HG03139 (cell line): ENCODE data around the gene UPK1B.

ENCODE experiments used
- ATAC-seq: cut with Tn5 transposase; IDR thresholded peaks from one replicate; pipeline ENCODE4 v1.9.1; 2021; ENCODE audit not compliant: unreplicated experiment

UPK1B gene

DNA sequence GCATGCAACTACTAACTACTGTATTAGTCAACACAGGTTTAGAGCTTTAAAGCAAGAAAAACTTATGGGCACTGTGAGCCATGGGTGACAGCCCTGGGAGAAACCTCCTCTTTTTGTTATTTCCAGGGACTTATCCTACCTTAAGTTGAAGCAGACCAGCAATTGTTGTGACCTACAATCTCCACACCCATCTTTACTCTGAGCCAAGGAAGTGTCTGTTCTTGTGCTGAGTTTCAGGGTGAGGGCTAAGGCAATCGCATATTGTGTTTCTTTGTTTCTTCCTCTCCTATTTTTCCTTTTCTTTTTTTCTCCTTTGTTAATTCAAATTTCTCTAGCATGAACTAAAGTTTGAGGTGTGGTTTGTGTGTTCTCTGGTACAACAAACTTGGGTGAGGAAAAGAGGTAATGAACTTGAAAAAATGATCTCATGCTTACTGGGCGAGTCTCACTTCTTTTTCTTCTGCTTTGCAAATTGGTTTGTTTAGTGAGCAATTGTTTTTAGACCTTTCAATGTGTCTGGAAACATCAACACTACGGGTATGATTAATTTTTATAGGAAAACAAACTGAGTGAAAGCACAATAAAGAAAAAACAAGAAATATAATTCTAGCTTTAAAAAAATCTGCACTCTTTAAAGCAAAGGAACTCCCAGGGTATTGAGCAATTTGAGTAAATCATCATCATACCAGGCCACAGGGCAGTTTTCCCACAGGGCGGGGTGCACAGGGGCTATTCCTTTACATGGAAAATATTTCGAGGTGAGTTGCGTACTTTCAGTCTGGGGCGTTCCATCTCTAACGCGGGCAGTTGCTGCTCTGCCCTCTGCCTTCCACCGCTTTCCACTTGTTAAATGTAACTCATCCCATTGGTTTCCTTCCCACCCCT, 2.7 kb downstream of the UPK1B start:
- ATAC-seq, result no peak

DNA sequence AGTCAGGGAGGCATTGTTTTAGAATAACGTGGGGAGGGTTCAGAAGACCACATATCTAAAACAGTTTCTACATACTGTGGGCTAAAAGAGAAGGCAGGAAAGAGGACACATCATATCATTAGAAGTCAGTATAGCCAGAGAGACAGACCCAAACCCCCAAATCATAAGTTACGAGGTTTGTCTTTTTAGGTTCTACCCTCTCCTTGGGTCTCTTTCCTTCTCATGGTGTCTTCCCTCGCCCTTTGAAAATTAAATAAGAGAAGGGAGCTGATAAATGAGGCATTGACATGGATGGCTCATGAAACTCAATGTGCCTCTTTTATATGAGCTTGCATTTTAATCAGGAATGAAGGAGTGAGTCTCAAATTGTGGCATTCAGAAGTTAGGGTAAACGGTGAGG, 3.4 kb downstream of the UPK1B start:
- no peak for ATAC-seq

DNA sequence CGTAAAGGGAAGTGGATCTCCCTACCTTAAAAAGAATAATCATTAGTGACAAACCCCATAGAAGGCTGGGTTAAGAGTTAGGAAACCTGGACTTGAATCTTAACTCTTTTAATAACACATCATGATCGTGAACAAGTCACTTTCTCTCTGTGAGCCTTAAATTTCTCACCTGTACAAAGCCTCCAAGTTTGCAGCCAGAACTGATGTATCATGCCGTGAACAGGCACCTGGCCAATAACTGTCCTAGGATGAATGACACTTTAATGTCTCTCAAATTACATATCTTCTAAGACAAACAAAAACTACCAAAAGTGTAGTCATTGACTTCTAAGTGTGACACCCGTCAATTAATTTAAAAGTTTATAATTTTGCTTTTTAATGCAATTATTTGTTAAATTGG, 3.9 kb downstream of the UPK1B start:
- no peak for ATAC-seq

- ATAC-seq, result no peak
Measured at GRCh38 chr3:119181765-119182164, 8.4 kb downstream of the UPK1B start.

DNA sequence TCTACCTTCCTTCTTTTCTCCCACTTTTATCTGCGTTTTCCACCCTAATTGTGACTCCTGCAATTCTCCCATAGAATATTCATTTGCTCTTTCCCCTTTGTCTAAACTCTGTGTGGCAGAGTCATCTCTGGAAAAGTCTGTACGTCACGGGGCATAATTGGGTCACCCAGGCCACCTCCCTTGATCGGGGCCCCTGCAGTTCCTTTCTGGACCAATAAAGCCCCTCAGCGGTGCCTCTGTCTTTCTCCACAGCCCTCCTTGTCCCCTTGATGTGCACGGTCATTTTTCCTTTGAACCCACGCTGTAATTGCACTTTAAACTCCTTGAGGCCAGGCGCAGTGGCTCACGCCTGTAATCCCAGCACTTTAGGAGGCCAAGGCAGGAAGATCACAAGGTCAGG, 10.7 kb downstream of the UPK1B start:
- ATAC-seq, result no peak

GRCh38 chr3:119184796-119185570, 11.6 kb downstream of the UPK1B start:
- ATAC-seq, result no peak

GRCh38 chr3:119187266-119187665, 13.9 kb downstream of the UPK1B start:
- no peak for ATAC-seq

- no peak for ATAC-seq
Measured at GRCh38 chr3:119191800-119192199, 18.4 kb downstream of the UPK1B start.

DNA sequence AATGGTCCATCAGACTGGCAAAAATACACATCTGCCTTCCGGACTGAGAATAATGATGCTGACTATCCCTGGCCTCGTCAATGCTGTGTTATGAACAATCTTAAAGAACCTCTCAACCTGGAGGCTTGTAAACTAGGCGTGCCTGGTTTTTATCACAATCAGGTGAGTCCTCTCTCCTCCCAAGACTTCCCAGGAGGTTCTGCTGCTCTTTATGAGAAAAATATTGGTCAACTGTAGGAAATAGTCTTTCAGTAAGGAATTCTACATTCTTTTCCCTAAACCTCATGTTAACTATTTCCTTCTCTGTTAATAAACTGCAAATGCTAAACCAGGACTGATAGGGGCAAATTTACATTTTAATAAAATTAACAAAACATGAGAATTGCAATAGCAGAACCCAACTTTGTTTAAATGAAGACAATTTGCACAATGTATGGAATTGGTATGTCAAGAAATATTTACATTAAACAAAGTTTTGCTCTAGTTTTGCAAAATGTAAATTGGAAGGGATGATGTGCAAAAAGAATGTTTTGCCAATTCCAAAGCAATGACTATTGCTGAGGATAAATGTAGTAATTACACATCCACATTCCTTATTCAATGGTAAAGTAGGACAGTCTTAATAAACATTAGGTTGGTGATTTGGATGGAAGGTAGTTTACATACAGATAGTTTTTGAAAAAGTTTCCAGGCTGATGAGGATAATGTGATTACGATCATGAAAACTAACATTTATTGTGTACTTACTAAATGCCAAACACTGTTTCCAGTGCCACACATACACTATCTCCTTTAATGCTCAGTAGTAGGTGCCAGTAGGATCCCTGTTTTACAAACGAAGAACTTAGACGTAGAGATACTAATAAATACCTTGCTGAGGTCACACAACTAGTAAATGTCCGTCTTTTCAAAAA, 21.1 kb downstream of the UPK1B start:
- ATAC-seq, result no peak

DNA sequence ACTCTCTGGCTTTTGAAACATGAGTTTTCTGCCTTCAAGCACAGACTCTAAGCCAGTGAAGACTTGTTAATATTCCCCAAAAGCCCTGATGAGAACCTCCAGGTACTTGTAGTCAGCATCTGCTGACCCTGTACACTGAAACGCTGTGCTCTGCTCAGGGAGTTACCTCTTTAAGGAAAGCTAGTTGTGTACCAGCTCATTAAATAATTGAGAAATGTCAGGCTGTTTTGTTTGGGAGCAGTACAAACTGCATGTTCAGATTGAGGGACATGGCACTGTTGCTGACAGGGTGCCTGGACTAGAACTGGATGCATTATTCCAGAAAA, 21.7 kb downstream of the UPK1B start:
- ATAC-seq, result no peak

GRCh38 chr3:119195911-119196310, 22.5 kb downstream of the UPK1B start:
- ATAC-seq, result no peak

GRCh38 chr3:119205209-119205608, 31.8 kb downstream of the UPK1B start:
- ATAC-seq, result no peak

GRCh38 chr3:119205685-119206084, 32.3 kb downstream of the UPK1B start:
- no peak for ATAC-seq

- no peak for ATAC-seq
Measured at GRCh38 chr3:119206611-119207511, 33.5 kb downstream of the UPK1B start.

GRCh38 chr3:119207512-119207875, 34.1 kb downstream of the UPK1B start:
- no peak for ATAC-seq

DNA sequence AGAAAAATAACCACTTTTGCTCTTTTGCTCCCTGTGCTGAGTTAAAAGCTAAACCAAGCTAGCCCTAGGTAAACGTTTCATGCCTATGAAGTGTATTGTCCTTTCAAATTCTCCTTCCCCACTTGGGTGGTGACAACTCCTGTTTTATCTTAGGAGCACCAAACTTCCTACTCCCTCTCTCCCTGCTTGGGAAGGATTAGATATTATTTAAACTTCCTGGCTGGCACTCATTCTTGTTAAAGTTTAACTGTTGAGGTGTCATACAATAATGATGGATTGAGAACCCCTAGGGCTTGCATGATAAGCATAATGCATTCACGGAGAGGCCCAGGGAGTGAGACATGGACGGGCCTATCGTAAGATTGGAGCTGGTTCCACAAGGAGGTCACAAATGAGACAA, 37.8 kb downstream of the UPK1B start:
- ATAC-seq, result no peak

DNA sequence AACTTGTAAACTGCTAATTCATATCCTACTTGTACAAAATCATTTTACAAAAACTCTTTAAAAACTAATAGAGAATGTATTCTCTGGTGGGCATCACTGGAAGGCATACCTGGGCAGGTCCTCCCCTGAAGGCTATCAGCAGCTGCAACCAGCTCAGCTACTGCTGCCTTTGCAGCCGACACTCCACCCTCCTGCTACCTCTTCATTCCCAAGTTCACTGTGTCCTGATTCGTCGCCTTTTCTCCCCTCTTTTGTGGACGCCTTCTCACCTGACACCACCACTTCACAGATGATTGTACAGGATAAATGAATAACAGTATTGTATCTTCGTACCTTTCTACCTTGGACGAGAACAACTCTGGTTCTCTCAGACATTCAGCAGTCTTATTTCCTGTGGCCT, 38.4 kb downstream of the UPK1B start:
- ATAC-seq, result no peak

DNA sequence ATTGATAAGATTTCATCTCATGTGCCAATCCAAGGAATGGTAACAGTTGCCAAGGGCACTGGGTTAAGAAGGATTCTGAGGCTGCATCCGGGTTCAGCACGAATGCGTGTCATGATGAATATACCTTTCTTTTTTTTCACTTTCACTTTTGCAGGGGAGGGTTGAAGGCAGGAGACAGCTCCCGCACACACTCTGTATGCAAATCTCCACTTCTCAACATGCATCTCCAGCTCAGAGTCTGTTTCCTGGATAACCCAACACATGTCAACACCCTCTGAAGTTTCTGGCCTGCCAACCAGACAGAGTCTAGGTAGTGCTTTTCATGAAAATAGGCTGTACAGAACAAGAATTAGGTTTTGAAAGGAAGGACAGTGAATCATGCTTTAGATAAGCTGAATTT, 45.7 kb downstream of the UPK1B start:
- peak; percentile 100 for ATAC-seq

DNA sequence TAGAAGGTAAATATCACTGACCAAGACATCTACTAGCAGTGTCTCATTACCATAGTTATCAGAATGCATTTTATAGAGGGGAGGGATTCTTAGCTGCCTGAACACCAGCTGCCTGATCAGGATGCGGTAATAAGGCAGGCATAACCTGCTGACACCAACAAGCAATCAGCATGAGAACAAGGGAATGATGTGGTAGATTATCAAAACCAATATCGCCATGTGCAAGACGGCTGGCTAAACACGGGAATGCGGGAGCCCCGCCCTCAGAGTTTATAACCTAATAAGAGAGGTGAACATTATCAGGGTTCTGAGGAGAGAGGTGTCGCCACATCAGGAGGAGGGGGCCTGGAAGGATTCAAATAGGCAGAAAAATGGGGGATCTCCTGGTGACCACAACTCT, 46.8 kb downstream of the UPK1B start:
- ATAC-seq, result no peak

DNA sequence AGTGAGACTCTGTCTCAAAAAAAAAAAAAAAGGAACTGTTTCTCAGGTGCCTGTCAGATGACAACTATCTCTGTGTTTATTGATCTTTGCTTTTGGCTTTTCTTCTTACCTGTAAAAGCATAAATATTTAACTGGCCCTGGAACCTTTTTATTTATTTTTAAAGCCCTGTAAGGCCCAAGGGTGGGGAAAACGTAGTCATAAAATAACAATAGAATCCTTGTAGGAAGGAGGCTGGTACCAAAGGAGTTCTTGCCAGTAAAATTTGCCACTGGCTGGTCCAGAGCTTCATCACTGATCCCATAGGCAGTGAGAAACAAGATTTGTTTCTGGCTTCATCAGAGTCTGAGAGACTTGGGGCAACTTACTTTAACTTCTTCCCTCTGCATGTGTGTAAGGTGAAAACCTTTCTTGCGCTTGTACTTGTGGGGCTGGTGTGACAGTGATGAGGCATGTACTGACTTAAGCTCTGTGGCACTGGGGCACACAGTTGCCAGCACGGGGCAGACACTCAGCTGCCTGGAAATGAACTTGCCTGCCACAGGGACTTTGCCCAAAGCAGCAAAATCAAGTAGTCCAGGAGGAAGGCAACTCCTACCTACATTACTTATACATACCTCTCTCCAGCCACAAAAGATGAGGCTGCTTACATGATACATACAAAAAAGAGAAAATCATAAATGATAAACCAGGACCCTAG, 47.7 kb downstream of the UPK1B start:
- ATAC-seq, result no peak
